Measurements from ENCODE around the gene OR4K5. TPM values are rescaled to one million over a fixed set of nuclear protein-coding genes. Genes with fewer than 3 reads are reported as not detected.

Gene OR4K5
- total and polyA plus RNA-seq, 2 donors (not counting 1 experiment from before 2014, with no cell fraction given), result not detected

- H3K4me3 ChIP-seq (replicated peaks in 1 of 4; ENCODE audit: control extremely low read depth in 1 of 4, insufficient read depth in 1 of 4, low read depth in 3 of 4, low read length in 4 of 4), result no peak overlapping the region
- H3K79me2 ChIP-seq (ENCODE audit: control insufficient read depth, insufficient read depth, low read length), result no peaks in the 10 kb centered on the region
- no peaks in the 10 kb centered on the region for H4K20me1 ChIP-seq (ENCODE audit: control insufficient read depth, extremely low read depth, insufficient read depth, low read length)
- H3K4me1 ChIP-seq (ENCODE audit: control insufficient read depth, extremely low read depth, insufficient read depth, low read length), result no peaks in the 10 kb centered on the region
- TF ChIP-seq EZH2 (IDR thresholded peaks at IDR 0.05; ENCODE audit: low read length, missing control alignments), result no peak
- TF ChIP-seq, protein P1, sequence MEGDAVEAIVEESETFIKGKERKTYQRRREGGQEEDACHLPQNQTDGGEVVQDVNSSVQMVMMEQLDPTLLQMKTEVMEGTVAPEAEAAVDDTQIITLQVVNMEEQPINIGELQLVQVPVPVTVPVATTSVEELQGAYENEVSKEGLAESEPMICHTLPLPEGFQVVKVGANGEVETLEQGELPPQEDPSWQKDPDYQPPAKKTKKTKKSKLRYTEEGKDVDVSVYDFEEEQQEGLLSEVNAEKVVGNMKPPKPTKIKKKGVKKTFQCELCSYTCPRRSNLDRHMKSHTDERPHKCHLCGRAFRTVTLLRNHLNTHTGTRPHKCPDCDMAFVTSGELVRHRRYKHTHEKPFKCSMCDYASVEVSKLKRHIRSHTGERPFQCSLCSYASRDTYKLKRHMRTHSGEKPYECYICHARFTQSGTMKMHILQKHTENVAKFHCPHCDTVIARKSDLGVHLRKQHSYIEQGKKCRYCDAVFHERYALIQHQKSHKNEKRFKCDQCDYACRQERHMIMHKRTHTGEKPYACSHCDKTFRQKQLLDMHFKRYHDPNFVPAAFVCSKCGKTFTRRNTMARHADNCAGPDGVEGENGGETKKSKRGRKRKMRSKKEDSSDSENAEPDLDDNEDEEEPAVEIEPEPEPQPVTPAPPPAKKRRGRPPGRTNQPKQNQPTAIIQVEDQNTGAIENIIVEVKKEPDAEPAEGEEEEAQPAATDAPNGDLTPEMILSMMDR (conservative IDR thresholded peaks at IDR 0.05 in 1 of 2, IDR thresholded peaks at IDR 0.05 in 1 of 2; ENCODE audit: low read depth in 1 of 2, low read length in 2 of 2), result no peak
- H3K4me2 ChIP-seq (ENCODE audit: extremely low read depth, insufficient read depth, low read length), result no peak overlapping the region
- no peak for DNase-seq (ENCODE audit: low read depth in 2 of 2)
- H3K36me3 ChIP-seq (ENCODE audit: control insufficient read depth, insufficient read depth, low read length), result no peaks in the 10 kb centered on the region
- no peaks in the 10 kb centered on the region for H3K27me3 ChIP-seq (ENCODE audit: control insufficient read depth, insufficient read depth, low read length)
- H3K9me3 ChIP-seq (ENCODE audit: control insufficient read depth, insufficient read depth, low read depth, low read length), result no peaks in the 10 kb centered on the region
- no peak overlapping the region for H3K9ac ChIP-seq (ENCODE audit: insufficient read depth, low read length)
- H2AFZ ChIP-seq (ENCODE audit: low read length), result no peak overlapping the region
- no peak overlapping the region for H3K27ac ChIP-seq (ENCODE audit: insufficient read depth, low read length)
Measured at GRCh38 chr14:19917243-19917642, 3.2 kb upstream of the OR4K5 start.

DNA sequence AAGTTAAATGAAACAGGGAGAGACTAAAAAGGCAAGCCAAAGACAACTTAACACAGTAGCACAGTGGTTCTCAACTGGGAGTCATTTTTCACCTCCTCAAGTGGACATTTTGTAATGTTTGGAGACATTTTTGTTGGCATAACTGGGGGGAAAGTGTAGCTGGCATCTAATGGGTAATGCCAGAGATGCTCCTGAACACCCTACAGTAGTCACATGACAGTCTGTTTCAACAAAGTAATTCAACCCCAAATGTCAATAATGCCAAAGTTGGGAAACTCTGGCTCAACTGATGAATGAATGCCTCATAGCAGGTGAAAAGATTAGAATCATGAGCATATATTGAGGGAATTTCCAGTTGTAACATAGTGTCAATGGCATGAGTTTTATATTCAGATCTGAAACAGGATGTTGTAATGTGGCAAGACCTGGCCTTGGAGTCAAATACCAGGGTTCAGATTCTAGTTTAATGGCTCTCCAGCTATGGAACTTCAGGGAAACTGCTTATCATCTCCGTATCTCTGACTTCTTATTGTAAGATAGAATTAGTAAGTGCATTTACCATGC lies 2.4 kb upstream of the OR4K5 start:
- no peaks in the 10 kb centered on the region for H3K4me1 ChIP-seq (ENCODE audit: control insufficient read depth, extremely low read depth, insufficient read depth, low read length)
- H3K27ac ChIP-seq (ENCODE audit: insufficient read depth, low read length), result no peak overlapping the region
- H3K9me3 ChIP-seq (ENCODE audit: control insufficient read depth, insufficient read depth, low read depth, low read length), result no peaks in the 10 kb centered on the region
- TF ChIP-seq, protein P1 (conservative IDR thresholded peaks at IDR 0.05 in 1 of 2, IDR thresholded peaks at IDR 0.05 in 1 of 2; ENCODE audit: low read depth in 1 of 2, low read length in 2 of 2), result no peak
- TF ChIP-seq EZH2 (IDR thresholded peaks at IDR 0.05; ENCODE audit: low read length, missing control alignments), result no peak
- no peak overlapping the region for H2AFZ ChIP-seq (ENCODE audit: low read length)
- no peak for DNase-seq (ENCODE audit: low read depth in 2 of 2)
- no peak overlapping the region for H3K4me3 ChIP-seq (replicated peaks in 1 of 4; ENCODE audit: control extremely low read depth in 1 of 4, insufficient read depth in 1 of 4, low read depth in 3 of 4, low read length in 4 of 4)
- no peaks in the 10 kb centered on the region for H4K20me1 ChIP-seq (ENCODE audit: control insufficient read depth, extremely low read depth, insufficient read depth, low read length)
- H3K27me3 ChIP-seq (ENCODE audit: control insufficient read depth, insufficient read depth, low read length), result no peaks in the 10 kb centered on the region
- H3K79me2 ChIP-seq (ENCODE audit: control insufficient read depth, insufficient read depth, low read length), result no peaks in the 10 kb centered on the region
- no peak overlapping the region for H3K9ac ChIP-seq (ENCODE audit: insufficient read depth, low read length)
- H3K4me2 ChIP-seq (ENCODE audit: extremely low read depth, insufficient read depth, low read length), result no peak overlapping the region
- H3K36me3 ChIP-seq (ENCODE audit: control insufficient read depth, insufficient read depth, low read length), result no peaks in the 10 kb centered on the region

DNA sequence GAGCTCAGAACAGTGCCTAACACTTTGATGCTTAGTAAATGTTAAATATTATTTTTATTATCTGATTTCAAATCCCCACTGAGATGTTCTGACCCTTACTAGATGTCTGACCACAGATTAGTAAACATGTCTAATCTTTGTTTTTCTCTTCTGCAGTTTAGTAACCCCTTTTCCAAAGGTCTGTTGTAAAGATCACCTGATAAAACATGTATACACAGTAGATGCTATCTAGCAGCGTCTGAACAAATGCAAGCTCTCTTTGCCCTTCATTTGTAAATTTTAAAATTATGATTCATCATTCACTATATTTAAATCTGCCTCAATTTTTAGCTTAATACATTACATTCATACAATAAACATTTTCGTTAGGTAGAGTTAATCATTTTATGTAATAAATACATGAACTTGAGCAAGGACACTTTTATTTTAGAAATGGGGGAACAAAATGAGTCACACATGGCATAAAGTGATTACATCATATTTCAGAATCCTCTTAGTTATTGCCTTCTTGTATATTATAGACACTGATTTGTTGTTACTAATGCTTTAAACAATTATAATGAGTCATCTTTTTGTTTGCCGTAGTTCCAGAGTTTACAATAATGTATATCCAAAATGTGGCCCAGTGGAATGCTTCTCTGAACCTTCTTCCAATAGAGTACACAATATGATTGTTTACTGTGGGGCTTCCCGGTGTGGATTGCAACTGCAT lies 1.7 kb upstream of the OR4K5 start:
- H3K27me3 ChIP-seq (ENCODE audit: control insufficient read depth, insufficient read depth, low read length), result no peaks in the 10 kb centered on the region
- H3K4me2 ChIP-seq (ENCODE audit: extremely low read depth, insufficient read depth, low read length), result no peak overlapping the region
- no peaks in the 10 kb centered on the region for H3K9me3 ChIP-seq (ENCODE audit: control insufficient read depth, insufficient read depth, low read depth, low read length)
- TF ChIP-seq, protein P1 (conservative IDR thresholded peaks at IDR 0.05 in 1 of 2, IDR thresholded peaks at IDR 0.05 in 1 of 2; ENCODE audit: low read depth in 1 of 2, low read length in 2 of 2), result no peak
- no peak for TF ChIP-seq EZH2 (IDR thresholded peaks at IDR 0.05; ENCODE audit: low read length, missing control alignments)
- no peaks in the 10 kb centered on the region for H3K79me2 ChIP-seq (ENCODE audit: control insufficient read depth, insufficient read depth, low read length)
- DNase-seq (ENCODE audit: low read depth in 2 of 2), result no peak
- no peak overlapping the region for H3K4me3 ChIP-seq (replicated peaks in 1 of 4; ENCODE audit: control extremely low read depth in 1 of 4, insufficient read depth in 1 of 4, low read depth in 3 of 4, low read length in 4 of 4)
- no peaks in the 10 kb centered on the region for H4K20me1 ChIP-seq (ENCODE audit: control insufficient read depth, extremely low read depth, insufficient read depth, low read length)
- no peak overlapping the region for H2AFZ ChIP-seq (ENCODE audit: low read length)
- H3K4me1 ChIP-seq (ENCODE audit: control insufficient read depth, extremely low read depth, insufficient read depth, low read length), result no peaks in the 10 kb centered on the region
- no peak overlapping the region for H3K9ac ChIP-seq (ENCODE audit: insufficient read depth, low read length)
- H3K36me3 ChIP-seq (ENCODE audit: control insufficient read depth, insufficient read depth, low read length), result no peaks in the 10 kb centered on the region
- no peak overlapping the region for H3K27ac ChIP-seq (ENCODE audit: insufficient read depth, low read length)
